Measurements from ENCODE around the gene KLHL3.

GRCh38 chr5:137649228-137649935, 86.5 kb downstream of the KLHL3 start:
- TF ChIP-seq SUZ12 (IDR thresholded peaks at IDR 0.05) (no peak), FOXM1 (IDR thresholded peaks at IDR 0.05; ENCODE audit: borderline replicate concordance) (no peak), BHLHE40 (IDR thresholded peaks at IDR 0.05; ENCODE audit: borderline replicate concordance) (no peak), PKNOX1 (IDR thresholded peaks at IDR 0.05) (no peak), NFRKB (IDR thresholded peaks at IDR 0.05) (no peak), SP1 (IDR thresholded peaks at IDR 0.05) (no peak), ELF4 (IDR thresholded peaks at IDR 0.05) (no peak), FOXK2 (IDR thresholded peaks at IDR 0.05) (no peak), ZNF384 (IDR thresholded peaks at IDR 0.05) (no peak), LEF1 (IDR thresholded peaks at IDR 0.05; ENCODE audit: borderline replicate concordance) (no peak), ARNT (IDR thresholded peaks at IDR 0.05) (no peak), L3MBTL2 (conservative IDR thresholded peaks at IDR 0.05) (no peak)
